Panc1 (cell line): ENCODE data around the gene CARM1.

Experiments
- CTCF ChIP-seq: fragments of 450-650 bp; IDR thresholded peaks from 2 replicates; pipeline ENCODE4 v1.5.1; 2017; ENCODE audit warnings: mild to moderate bottlenecking
- POLR2AphosphoS5 ChIP-seq: IDR thresholded peaks from 2 replicates; pipeline ENCODE4 v1.6.1; 2012; ENCODE audit warnings: mild to moderate bottlenecking, low read depth, low read length, moderate library complexity
- REST ChIP-seq, 2 experiments: IDR thresholded peaks; 2 replicates each; pipeline ENCODE4 v1.6.1; 2011 to 2012; ENCODE audit warnings: low read depth in 2 of 2, control low read depth in 1 of 2, low read length in 1 of 2, mild to moderate bottlenecking in 1 of 2, moderate library complexity in 1 of 2; ENCODE audit not compliant: insufficient read depth in 1 of 2
- TCF7L2 ChIP-seq: IDR thresholded peaks from 2 replicates; pipeline ENCODE4 v1.6.1; 2011; ENCODE audit warnings: mild to moderate bottlenecking, low read depth, low read length, inconsistent platforms

GRCh38 chr19:10920781-10921180 is 49.4 kb downstream of the CARM1 start:
- TF ChIP-seq CTCF = no peak
- TF ChIP-seq POLR2AphosphoS5 = no peak
- TF ChIP-seq TCF7L2 = no peak
- no peak for TF ChIP-seq REST (IDR thresholded peaks at IDR 0.05; ENCODE audit: insufficient read depth in 1 of 2, low read depth in 2 of 2, low read length in 1 of 2)
